ENCODE data around the gene SUFU. TPM values are rescaled to one million over a fixed set of nuclear protein-coding genes. Genes with fewer than 3 reads are reported as not detected.
"Not testable (repeated sequence)": the region's sequence is repeated elsewhere in the genome, so short reads cannot be mapped to it uniquely, and the experiment has no call there.

SUFU gene
- total RNA-seq, 2 donors from 2014 or later = 6.6 to 9.2 TPM

DNA sequence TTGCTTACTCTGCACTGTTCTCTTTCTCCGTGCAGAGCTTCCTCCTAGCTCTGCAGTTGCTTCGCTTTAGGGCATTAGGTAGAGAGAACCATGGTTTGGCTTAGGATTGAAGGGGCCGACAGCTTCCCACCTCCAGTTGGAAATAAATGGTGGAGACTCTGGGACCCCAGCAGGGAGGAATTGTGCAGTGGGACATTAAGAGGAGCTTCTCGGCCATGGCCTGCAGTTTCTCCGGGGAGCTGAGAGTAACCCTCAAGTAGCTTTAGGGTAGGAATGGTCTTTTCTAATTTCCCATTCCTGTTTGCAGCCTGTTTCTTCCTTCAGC is 1.2 kb downstream of the SUFU start:
- DNase-seq (no peak), ATAC-seq (no peak)
- intact Hi-C loops (cut with DNase I) = loop anchor here in 1 of 2 donors (10.0 kb wide), 1 partner anchor 80 kb away; no protein-coding TSS in a partner anchor

- intact Hi-C loops (cut with DNase I) = loop anchor here in 1 of 2 donors (10.0 kb wide), 1 partner anchor 79 kb away; no protein-coding TSS in a partner anchor
- DNase-seq (no peak), ATAC-seq (no peak)
Measured at GRCh38 chr10:102505462-102506115, 1.8 kb downstream of the SUFU start.

GRCh38 chr10:102507521-102507920 is 3.7 kb downstream of the SUFU start:
- intact Hi-C loops (cut with DNase I) = loop anchor here in 1 of 2 donors (10.0 kb wide), 1 partner anchor 77 kb away; no protein-coding TSS in a partner anchor

GRCh38 chr10:102508506-102508905 is 4.7 kb downstream of the SUFU start:
- no peak for DNase-seq
- no peak for ATAC-seq
- intact Hi-C loops (cut with DNase I) = loop anchor here in 1 of 2 donors (10.0 kb wide), 1 partner anchor 76 kb away; no protein-coding TSS in a partner anchor

More at GRCh38 chr10:102507521-102507920, 3.7 kb downstream of the SUFU start:
- no peak for DNase-seq
- no peak for ATAC-seq

DNA sequence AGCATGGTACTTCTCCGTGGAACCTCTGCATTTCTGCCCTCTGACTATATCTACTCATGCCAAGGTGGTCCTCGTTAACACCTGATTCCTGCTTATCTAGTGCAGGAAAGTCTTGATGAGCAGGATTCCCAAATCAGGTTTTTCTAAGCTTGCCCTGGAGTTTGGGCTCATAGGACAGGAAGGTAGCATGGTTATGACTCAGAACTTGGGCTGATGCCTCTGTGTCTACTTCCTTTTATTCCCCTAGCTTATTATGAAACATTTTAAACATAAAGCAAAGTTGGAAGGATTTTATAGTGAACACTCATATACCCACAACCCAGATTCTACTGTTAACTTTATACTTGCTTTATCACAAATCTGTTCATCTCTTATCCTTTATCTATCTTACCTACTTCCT is 5.6 kb downstream of the SUFU start:
- DNase-seq = no peak
- intact Hi-C loops (cut with DNase I) = loop anchor here in 1 of 2 donors (10.0 kb wide), 1 partner anchor 75 kb away; no protein-coding TSS in a partner anchor
- no peak for ATAC-seq

DNA sequence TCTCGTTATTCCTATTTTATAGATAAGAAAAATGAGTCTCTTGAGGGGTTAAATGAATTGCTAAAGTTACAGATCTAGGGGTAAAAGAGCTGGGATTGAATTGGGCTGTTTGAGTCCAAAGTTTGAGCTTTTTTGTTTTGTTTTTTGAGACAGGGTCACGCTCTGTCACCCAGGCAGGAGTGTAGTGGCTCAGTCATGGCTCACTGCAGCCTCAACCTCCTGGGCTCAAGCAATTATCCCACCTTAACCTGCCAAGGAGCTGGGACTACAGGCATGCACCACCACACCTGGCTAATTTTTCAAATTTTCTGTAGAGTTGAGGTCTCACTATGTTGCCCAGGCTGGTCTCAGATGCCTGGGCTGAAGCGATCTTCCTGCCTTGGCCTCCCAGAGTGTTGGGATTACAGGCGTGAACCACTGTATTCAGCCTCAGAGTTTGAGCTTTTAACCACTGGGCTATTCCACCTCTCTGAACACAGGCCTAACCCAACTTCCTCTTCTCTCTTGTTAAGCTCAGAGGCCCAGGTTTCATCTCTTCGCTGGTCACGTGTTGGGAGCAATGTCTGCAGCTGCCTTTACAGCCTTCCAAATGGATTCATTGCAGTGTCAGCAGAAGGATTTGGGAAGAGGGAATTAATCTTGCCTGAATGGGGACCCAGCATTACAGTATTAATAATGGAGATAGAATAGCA is 8.0 kb downstream of the SUFU start:
- no peak for DNase-seq
- ATAC-seq = peak in 1 of 2 donors; percentile 32
- intact Hi-C loops (cut with DNase I) = no loop called here

GRCh38 chr10:102514487-102515311 is 10.9 kb downstream of the SUFU start:
- peak in 1 of 2 donors; percentile 90 for ATAC-seq
- intact Hi-C loops (cut with DNase I) = no loop called here
- DNase-seq = no peak

GRCh38 chr10:102515724-102516123 is 12.0 kb downstream of the SUFU start:
- DNase-seq = no peak
- ATAC-seq = no peak
- intact Hi-C loops (cut with DNase I) = no loop called here

GRCh38 chr10:102517553-102517952 is 13.8 kb downstream of the SUFU start:
- ATAC-seq (peak in 1 of 2 donors; percentile 27), DNase-seq (no peak)
- intact Hi-C loops (cut with DNase I) = no loop called here

- no peak for DNase-seq
- no peak for ATAC-seq
- intact Hi-C loops (cut with DNase I) = no loop called here
Measured at GRCh38 chr10:102519246-102519825, 15.6 kb downstream of the SUFU start.

- ATAC-seq (no peak), DNase-seq (no peak)
- intact Hi-C loops (cut with DNase I) = no loop called here
Measured at GRCh38 chr10:102522874-102523249, 19.1 kb downstream of the SUFU start.

- ATAC-seq (peak; percentile 35 to 87), DNase-seq (peak; percentile 50)
- intact Hi-C loops (cut with DNase I) = no loop called here
Measured at GRCh38 chr10:102523250-102524029, 19.7 kb downstream of the SUFU start.

DNA sequence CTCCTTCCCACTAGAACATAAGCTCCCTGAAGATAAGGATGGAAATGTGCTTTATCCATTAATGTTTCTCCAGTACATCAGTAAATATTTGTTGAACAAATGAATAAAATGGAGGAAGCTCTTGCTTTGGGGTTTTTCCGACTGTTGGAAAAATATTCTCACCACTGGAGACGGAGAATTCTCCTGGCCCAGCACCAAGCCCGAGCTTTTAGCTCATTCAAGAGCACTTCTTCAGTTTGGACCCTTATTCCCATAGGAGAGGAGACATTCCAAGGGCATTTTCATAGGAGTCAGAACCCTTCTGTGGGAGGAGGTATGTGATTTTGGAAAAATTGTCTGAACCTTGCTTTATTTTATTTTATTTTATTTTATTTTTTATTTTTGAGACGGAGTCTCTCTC is 21.0 kb downstream of the SUFU start:
- no peak for DNase-seq
- ATAC-seq = no peak
- intact Hi-C loops (cut with DNase I) = no loop called here

DNA sequence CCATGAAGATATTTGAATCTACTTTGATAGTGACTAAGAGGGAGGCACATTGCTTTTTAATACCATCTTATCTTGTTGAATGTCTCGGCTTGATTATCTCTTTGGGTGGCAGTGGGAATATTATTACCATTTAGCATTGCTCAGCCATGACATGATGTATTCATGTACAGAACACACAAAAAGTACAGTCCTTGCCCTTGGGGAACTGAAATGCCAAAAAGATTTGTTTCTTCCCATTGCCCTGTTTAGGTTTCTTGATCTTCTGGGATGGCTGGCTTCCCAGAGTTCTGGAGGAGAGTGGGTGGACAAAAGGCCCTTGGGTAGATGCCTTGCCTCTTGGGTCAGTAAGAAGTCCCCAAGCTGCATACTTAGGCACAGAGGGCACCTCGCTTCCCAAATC is 23.8 kb downstream of the SUFU start:
- intact Hi-C loops (cut with DNase I) = no loop called here
- DNase-seq = no peak
- ATAC-seq = no peak

DNA sequence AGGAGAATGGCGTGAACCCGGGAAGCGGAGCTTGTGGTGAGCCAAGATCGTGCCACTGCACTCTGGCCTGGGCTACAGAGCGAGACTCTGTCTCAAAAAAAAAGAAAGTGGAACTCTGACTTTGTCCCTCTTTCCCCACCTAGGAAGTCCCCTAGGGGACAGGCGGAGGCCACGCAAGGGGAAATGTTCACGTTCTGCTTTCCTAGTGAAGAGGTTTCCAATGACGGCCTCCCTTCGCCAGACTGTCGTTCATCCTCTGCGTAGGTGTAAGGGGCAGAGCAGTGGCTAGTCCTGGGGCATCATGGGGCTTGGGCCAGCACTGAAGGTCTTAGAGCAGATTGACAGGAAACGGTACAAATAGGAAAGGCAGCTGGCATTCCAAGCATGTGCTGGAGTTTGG is 30.6 kb downstream of the SUFU start:
- ATAC-seq (no peak), DNase-seq (no peak)
- intact Hi-C loops (cut with DNase I) = no loop called here

- DNase-seq; ATAC-seq; intact Hi-C loops (cut with DNase I): not testable (repeated sequence)
Measured at GRCh38 chr10:102534966-102535365, 31.2 kb downstream of the SUFU start.

- DNase-seq = no peak
- no peak for ATAC-seq
- intact Hi-C loops (cut with DNase I) = no loop called here
Measured at GRCh38 chr10:102535481-102536147, 31.8 kb downstream of the SUFU start.

DNA sequence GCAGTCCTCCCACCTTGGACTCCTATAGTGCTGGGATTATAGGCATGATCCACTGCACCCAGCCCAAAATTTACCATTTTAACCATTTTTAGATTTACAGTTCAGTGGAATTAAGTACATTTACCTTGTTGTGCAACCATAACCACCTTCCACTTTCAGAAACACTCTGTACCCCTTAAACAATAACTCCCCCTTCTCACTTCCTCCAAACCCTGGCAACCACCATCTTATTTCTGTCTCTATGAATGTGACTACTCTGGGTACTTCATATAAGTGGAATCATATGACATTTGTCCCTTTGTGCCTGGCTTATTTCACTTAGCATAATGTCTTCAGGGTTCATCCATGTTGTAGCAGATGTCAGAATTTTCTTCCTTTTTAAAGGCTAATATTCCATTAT is 33.6 kb downstream of the SUFU start:
- DNase-seq (no peak), ATAC-seq (no peak)
- intact Hi-C loops (cut with DNase I) = no loop called here
